Uterus (tissue), 2 donors: ENCODE results near the gene NUPR2.

Experiments used
- POLR2A ChIP-seq, 2 donors: fragments of 450-650 bp; IDR thresholded peaks; one replicate each; pipeline ENCODE4 v1.6.1; 2016; ENCODE audit warnings: antibody characterized with exemption in 2 of 2, mild to moderate bottlenecking in 1 of 2, moderate library complexity in 1 of 2
- TF ChIP-seq, protein P1 (sequence below), 4 experiments: fragments of 200-600 bp in 2 of 4; fragments of 450-650 bp in 2 of 4; sonication (generic) in 2 of 4; IDR thresholded peaks; one replicate each; pipeline ENCODE4 v1.5.1; 2016 to 2019; ENCODE audit warnings: antibody characterized with exemption in 4 of 4, mild to moderate bottlenecking in 2 of 4, moderate library complexity in 1 of 4

DNA sequence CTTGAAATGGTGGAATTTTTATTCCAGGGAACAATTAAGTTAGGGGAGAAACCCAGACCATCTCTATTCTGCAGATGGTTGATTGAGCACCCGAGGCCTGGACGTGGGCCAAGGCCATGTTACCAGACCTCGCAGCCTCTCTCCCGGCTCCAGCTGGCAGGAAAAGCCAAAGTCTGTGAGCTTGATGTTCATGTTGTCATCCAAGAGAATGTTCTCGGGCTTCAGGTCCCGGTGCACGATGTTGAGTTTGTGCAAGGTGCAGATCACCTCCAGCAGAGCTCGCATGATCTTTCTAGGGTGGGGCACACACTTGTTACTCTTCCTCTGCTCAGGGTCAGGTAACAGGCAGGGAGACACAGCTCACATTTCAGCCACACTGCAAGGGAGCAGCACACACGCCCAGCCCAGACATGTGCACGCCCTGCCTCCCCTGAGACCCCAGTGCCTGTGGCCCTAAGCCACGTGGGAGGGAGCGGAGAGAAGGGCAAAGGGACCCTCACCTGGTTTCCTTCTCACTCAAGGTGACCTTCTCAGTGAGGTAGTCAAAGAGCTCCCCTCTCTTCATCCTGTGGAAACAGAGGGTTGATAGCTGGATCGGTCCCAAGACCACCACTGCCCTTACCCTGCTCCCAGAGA is 32.9 kb downstream of the NUPR2 start:
- TF ChIP-seq, protein P1, sequence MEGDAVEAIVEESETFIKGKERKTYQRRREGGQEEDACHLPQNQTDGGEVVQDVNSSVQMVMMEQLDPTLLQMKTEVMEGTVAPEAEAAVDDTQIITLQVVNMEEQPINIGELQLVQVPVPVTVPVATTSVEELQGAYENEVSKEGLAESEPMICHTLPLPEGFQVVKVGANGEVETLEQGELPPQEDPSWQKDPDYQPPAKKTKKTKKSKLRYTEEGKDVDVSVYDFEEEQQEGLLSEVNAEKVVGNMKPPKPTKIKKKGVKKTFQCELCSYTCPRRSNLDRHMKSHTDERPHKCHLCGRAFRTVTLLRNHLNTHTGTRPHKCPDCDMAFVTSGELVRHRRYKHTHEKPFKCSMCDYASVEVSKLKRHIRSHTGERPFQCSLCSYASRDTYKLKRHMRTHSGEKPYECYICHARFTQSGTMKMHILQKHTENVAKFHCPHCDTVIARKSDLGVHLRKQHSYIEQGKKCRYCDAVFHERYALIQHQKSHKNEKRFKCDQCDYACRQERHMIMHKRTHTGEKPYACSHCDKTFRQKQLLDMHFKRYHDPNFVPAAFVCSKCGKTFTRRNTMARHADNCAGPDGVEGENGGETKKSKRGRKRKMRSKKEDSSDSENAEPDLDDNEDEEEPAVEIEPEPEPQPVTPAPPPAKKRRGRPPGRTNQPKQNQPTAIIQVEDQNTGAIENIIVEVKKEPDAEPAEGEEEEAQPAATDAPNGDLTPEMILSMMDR (IDR thresholded peaks at IDR 0.05): no peak
- no peak for TF ChIP-seq POLR2A (IDR thresholded peaks at IDR 0.05)
